Ecto neural progenitor cell (in vitro differentiated cells): Measurements from ENCODE around the gene KRT82.

Experiments
- DNase-seq: peaks from one replicate; pipeline ENCODE4 v3.0.0-alpha.2; 2018; ENCODE audit warnings: low spot score

KRT82 gene

GRCh38 chr12:52382854-52383253, 23.3 kb downstream of the KRT82 start:
- no peak for DNase-seq

DNA sequence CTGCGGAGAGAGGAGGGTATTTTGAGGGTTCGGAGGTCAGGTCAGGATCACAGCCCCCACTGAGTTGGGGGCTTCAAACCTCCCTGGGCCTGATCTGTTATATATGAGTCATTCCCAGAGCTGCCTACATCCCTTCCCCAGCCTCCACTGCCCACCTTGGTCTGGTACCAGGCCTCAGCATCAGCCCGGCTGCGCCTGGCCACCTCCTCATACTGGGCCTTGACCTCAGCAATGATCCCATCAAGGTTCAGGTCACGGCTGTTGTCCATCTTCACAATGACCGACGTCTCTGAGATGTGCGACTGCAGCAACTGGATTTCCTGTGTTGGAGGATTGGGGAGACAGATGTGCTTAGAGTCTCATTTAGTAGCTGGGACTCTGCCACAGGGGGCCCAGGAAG, 24.9 kb downstream of the KRT82 start:
- no peak for DNase-seq

GRCh38 chr12:52380271-52380694, 25.9 kb downstream of the KRT82 start:
- peak; percentile 73 for DNase-seq

- no peak for DNase-seq
These were observed 26.6 kb downstream of the KRT82 start for GRCh38 chr12:52379536-52379935.

- DNase-seq: no peak
These were observed 28.0 kb downstream of the KRT82 start for GRCh38 chr12:52378091-52378490.

DNA sequence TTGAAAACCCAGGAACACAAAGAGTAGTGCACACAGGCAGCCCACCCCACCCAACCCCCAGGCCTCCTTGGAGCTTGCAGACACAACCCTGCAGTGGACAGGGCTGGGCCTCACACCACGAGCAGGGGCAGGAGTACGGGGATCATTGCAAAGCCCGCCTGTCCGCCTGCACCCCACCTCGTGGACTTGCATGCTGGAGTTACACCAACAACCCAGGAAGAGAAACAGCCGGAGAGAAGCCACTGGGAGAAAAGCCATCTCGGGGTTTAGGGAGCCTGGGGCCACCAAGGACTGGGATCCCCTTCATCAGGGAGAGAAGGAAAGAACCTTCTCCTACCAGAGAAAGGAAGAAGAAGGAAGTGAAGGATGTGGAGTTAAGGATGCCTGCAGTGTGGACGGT, 28.9 kb downstream of the KRT82 start:
- DNase-seq: no peak

- DNase-seq: peak; percentile 89
These were observed 33.6 kb downstream of the KRT82 start for GRCh38 chr12:52372216-52373154.

DNA sequence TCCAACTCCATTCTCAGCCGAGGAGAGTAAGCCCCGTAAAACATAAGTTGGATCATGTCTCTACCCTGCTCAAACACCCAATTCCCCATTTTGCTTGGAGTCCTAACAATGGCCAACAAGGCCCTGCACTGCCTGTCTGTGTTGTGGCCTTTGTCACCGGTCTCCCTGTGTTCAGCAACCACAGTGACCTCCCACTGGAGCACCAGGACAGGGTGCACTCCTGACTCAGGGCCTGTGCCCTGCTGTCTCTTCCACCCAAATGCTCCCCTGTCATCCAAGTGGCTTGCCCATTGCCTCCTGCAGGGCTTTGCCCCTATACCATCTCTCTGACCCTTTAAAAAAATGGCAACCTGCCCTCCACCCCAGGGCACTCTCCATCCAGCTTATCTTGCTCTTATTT, 34.4 kb downstream of the KRT82 start:
- DNase-seq: no peak

- DNase-seq: no peak
These were observed 35.1 kb downstream of the KRT82 start for GRCh38 chr12:52370926-52371608.

GRCh38 chr12:52369809-52370208, 36.3 kb downstream of the KRT82 start:
- DNase-seq: no peak

DNA sequence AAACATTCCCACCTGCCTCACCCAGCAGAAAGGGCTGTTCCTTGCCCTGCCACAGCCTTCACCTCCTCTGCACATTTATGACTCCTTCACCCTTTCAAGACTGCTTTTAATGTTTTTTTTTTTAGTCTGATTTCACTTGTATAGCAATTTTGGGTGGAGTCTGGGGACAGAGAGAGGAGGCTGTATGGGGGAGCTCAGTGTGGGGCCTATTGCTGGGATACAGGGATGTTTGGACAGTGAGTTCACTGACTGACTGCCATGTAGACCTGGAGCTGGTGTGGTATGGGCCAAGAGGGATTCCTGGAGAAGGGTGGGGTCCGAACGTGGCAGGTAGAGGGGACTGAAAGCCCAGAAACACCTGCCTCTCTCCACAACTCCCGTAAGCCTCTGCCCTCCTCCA, 36.9 kb downstream of the KRT82 start:
- no peak for DNase-seq

- no peak for DNase-seq
These were observed 37.6 kb downstream of the KRT82 start for GRCh38 chr12:52368508-52368907.

DNA sequence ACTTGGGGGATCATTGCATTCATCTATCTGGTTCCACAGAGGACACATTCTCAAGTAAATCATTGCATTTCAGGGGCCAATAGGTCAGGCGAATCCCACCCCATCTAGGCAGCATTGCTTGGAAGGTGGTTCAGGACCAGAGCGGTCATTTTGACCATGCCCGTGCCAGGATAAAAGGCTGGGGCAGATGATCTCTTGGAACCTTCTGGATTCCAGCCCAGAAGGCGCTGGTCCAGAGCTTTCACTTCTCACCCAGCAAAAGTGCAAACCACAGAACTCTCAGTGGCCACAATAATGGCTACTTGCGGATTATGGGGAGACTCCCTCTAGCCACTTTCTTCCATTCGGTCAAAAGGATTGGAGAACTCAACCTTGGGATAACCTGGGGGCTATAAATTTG, 38.3 kb downstream of the KRT82 start:
- DNase-seq: no peak

GRCh38 chr12:52366738-52367485, 39.2 kb downstream of the KRT82 start, which contains the start of gene KRT85:
Gene KRT85 (minus strand): TSS chr12:52367481. CDS start chr12:52367405, 76 bp downstream.
- no peak for DNase-seq

GRCh38 chr12:52364901-52365489, 41.1 kb downstream of the KRT82 start:
- no peak for DNase-seq

GRCh38 chr12:52364061-52364460, 42.1 kb downstream of the KRT82 start:
- no peak for DNase-seq

- no peak for DNase-seq
These were observed 42.9 kb downstream of the KRT82 start for GRCh38 chr12:52363111-52363679.

DNA sequence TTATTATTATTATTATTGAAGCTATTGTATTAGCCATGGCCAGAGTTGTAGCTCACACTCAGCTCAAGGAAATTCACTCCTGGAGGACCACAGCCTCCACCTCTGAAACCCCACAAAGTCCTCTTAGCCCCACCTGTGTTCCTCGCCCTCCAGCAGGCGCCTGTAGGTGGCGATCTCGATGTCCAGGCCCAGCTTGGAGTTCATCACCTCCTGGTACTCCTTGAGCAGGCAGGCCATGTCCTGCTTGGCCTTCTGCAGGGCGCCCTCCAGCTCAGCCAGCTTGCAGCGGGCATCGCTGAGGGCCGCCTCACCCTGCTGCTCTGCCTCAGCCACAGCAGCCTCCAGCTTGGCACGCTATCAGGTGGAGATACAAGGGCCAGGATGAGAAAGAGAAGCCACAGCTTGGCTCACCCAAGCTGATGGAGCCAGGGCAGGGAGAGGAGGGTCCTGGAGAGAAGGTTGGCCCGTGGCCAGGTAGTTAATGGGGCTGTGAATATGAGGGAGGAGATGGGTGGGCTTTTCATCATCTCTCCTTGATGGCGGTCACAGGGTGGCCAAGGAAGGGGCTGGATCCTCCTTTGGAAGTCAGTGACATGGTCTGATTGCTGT, 43.9 kb downstream of the KRT82 start:
- no peak for DNase-seq

DNA sequence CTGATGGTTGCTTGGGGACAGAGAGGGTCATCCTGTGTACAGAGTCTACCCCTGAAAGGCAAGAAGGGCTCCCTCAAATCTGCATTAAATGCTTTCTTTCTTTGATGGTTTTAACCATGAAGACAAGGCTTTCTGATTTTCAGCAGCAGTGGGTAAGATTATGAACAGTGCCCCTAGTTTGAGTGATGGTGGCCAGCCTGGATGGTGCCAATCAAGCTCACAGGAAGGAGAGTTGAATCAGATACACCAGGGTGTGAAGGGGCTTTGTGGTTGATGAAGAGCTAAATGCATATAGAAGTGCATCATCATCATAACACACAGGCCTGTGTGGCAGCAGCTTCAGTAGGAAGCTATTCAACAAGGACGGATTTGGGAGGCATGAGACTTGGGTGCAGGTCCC, 44.6 kb downstream of the KRT82 start:
- DNase-seq: no peak

DNA sequence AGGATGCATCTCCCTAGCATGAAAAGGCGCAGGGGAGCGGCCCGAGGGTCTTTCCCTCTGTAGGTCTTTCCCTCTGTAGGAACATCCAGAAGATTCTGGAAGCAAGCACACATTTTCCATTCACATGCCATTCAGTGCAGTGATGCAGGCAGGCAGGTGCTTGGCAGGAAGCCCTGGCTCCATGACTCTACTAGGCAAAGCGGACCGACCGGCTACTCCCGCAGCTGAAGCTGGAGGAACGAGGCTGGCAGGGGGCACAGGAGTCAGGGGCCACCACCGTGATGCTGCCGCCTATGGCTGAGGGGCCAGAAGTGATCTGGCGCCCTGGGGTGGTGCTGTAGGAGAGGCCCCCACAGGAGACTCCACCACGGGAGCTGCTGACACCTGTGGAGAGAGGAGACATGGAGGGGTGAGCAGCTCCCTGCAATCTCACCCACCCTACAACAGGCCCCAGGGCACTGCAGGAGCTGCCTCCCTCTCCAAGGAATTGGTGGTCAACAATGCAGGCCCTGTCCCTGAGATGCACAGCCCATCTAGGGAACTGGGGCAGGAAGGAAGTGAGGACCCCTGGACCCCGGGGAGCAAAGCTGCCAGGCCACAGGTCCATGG, 45.4 kb downstream of the KRT82 start:
- no peak for DNase-seq

DNA sequence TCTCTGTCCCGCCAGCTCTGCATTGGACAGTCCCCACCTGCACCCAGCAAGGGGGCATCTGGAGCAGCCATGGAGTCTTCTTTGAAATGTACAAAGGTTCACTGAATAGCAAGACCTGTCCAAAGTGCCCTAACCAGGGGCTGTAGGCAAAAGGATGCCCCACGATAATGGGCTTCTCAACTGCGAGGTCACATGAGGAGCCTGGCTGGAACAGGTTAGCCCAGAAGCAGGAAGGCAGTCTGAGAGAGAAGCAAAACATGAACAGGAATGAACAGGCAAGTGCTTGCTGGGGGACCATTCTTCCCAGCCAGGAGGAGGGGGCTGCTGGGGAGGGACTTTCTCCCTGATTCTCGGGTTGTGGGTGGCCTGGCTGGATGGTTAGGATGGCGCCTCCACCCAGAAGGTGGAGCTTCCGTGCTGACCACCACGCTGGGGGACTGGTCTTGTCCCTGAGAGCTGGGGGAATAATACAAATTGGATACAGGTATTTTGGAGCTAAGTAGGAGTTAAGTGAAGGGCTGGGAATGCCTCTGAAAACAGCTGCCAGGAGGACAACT, 46.0 kb downstream of the KRT82 start:
- no peak for DNase-seq
